ENCODE data around the gene PLAAT2. TPM values are rescaled to one million over a fixed set of nuclear protein-coding genes. Genes with fewer than 3 reads are reported as not detected.

Gene PLAAT2
- total and polyA plus RNA-seq, 2 of the 13 experiments (the other 11 are each of a cell fraction or from before 2014, with no cell fraction given) = 0.22 TPM; not detected in 1

DNA sequence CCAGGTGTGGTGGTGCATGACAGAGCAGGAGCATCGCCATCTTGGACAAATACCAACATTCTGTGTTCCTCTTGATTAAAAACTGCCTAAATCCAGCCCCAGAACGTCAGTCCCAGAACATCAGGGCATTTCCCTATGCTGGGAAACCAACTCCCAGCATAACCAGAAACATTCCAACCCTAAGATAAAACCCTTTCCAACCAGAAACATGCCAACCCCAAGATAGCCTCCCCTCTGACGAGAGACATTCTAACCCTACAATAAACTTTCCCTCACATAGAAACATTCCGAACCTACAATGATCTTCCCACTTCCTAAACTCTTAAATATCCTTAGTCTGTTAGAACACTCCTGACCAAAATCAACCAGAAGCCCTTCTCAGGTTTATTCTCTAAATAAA lies 15.0 kb downstream of the PLAAT2 start:
- WGBS (ENCODE audit: low lambda C conversion rate) = 14% methylated on average over 4 of the region's 4 CpGs
- FAIRE-seq = no peak
- Histone ChIP-seq H3K27me3 (ENCODE audit: control insufficient read depth in 1 of 2, insufficient read depth in 2 of 2, low read length in 2 of 2) (peaks cover 3 to 6% of the 10 kb centered on the region in 2 experiments; a peak in 3 of 5 replicates), H3K79me2 (ENCODE audit: insufficient read depth, low read length) (no peaks in the 10 kb centered on the region), H4K20me1 (ENCODE audit: insufficient read depth, low read length) (no peaks in the 10 kb centered on the region), H3K4me1 (ENCODE audit: insufficient read depth, low read length) (no peaks in the 10 kb centered on the region), H3K27ac (ENCODE audit: extremely low read length, insufficient read depth, low read length) (no peak overlapping the region), H3K9me3 (ENCODE audit: low read length) (no peaks in the 10 kb centered on the region), H3K4me3 (replicated peaks in 1 of 3; ENCODE audit: insufficient read depth in 1 of 3, low read depth in 2 of 3, low read length in 3 of 3) (no peak overlapping the region), H3K4me2 (ENCODE audit: low read depth, low read length) (no peak overlapping the region), H3K36me3 (replicated peaks in 1 of 2; ENCODE audit: control insufficient read depth in 1 of 2, insufficient read depth in 2 of 2, low read length in 2 of 2) (no peaks in the 10 kb centered on the region), H3K9ac (ENCODE audit: insufficient read depth, low read depth, low read length) (no peak overlapping the region), H2AFZ (ENCODE audit: low read length) (no peak overlapping the region)
- ATAC-seq = no peak
- DNase-seq (ENCODE audit: low spot score) = no peak
- no peak for TF ChIP-seq NFE2L2 (IDR thresholded peaks at IDR 0.05; ENCODE audit: low read length)
- TF ChIP-seq KDM5A (IDR thresholded peaks at IDR 0.05; ENCODE audit: borderline replicate concordance, low read length) = no peak
- TF ChIP-seq HMGXB4 (CRISPR knock-in tag; IDR thresholded peaks at IDR 0.05; ENCODE audit: borderline replicate concordance in 1 of 2, low read depth in 1 of 2) = no peak
- TF ChIP-seq, protein P1, sequence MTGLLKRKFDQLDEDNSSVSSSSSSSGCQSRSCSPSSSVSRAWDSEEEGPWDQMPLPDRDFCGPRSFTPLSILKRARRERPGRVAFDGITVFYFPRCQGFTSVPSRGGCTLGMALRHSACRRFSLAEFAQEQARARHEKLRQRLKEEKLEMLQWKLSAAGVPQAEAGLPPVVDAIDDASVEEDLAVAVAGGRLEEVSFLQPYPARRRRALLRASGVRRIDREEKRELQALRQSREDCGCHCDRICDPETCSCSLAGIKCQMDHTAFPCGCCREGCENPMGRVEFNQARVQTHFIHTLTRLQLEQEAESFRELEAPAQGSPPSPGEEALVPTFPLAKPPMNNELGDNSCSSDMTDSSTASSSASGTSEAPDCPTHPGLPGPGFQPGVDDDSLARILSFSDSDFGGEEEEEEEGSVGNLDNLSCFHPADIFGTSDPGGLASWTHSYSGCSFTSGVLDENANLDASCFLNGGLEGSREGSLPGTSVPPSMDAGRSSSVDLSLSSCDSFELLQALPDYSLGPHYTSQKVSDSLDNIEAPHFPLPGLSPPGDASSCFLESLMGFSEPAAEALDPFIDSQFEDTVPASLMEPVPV (CRISPR knock-in tag; IDR thresholded peaks at IDR 0.05) = no peak
- TF ChIP-seq HMG20A (CRISPR knock-in tag; IDR thresholded peaks at IDR 0.05; ENCODE audit: borderline replicate concordance) = no peak
- TF ChIP-seq EEA1 (CRISPR knock-in tag; IDR thresholded peaks at IDR 0.05; ENCODE audit: borderline replicate concordance) = no peak
- TF ChIP-seq XRCC5 (optimal IDR thresholded peaks at IDR 0.05; ENCODE audit: low read length) = no peak
- no peak for TF ChIP-seq MLXIP (CRISPR knock-in tag; IDR thresholded peaks at IDR 0.05; ENCODE audit: borderline replicate concordance)
- TF ChIP-seq MIER2 (CRISPR knock-in tag; IDR thresholded peaks at IDR 0.05) = no peak
- no peak for TF ChIP-seq ZNF605 (CRISPR knock-in tag; IDR thresholded peaks at IDR 0.05)
- TF ChIP-seq ZNF768 (CRISPR knock-in tag; IDR thresholded peaks at IDR 0.05) = no peak
- no peak for TF ChIP-seq PCBP2 (optimal IDR thresholded peaks at IDR 0.05; ENCODE audit: low read depth, low read length, poor library complexity, severe bottlenecking)
- TF ChIP-seq CHD2 (IDR thresholded peaks at IDR 0.05; ENCODE audit: low read depth, low read length) = no peak
- no peak for TF ChIP-seq SCMH1 (CRISPR knock-in tag; IDR thresholded peaks at IDR 0.05; ENCODE audit: borderline replicate concordance)
- TF ChIP-seq ZNF546 (CRISPR knock-in tag; conservative IDR thresholded peaks at IDR 0.05) = no peak
- BruUV-seq (replicated peaks) = no TSS peak
- in situ Hi-C loops (cut with HindIII; ENCODE audit: extremely low pct_ligation_motif_present, low pct_unique_long_range_greater_than_20kb) = no loop called here
- POLR2A ChIA-PET = no interaction called here
- intact Hi-C loops (cut with micrococcal nuclease; ENCODE audit: unreplicated experiment) = no loop called here
- CTCF ChIA-PET (ENCODE audit: low intra/inter-chr PET ratio, low total read pairs) = no interaction called here
